IMR-90 (cell line): ENCODE results near the gene SLC47A2. TPM values are rescaled to one million over a fixed set of nuclear protein-coding genes. Genes with fewer than 3 reads are reported as not detected.

Source experiments
- ATAC-seq: fragments of 200-7000 bp; cut with Tn5 transposase; 2 replicates; pipeline ENCODE4 v1.9.1; 2020; ENCODE audit warnings: low read depth, mild to moderate bottlenecking, moderate library complexity
- BruUV-seq: library from RNA; stranded (reverse); fragments of 400-500 nt; replicated peaks from 2 replicates; lab custom pipeline; 2021; lab: Mats Ljungman, UMichigan
- CTCF ChIA-PET: fragments of 300-600 bp; formaldehyde crosslinking; extraction: SDS; loops from one replicate; lab custom pipeline; 2021; ENCODE audit warnings: antibody characterized with exemption; lab: Yijun Ruan, JAX
- POLR2A ChIA-PET: fragments of 300-600 bp; sonication (Branson Sonifier 250); formaldehyde crosslinking; loops from one replicate; lab custom pipeline; 2022; ENCODE audit warnings: antibody characterized with exemption; ENCODE audit not compliant: unreplicated experiment; lab: Charles Lee
- DNase-seq: peaks from one replicate; pipeline ENCODE4 v3.0.0; 2013
- H2AFZ ChIP-seq: replicated peaks from 2 replicates; pipeline ENCODE3; 2013; ENCODE audit warnings: low read length, mild to moderate bottlenecking; ENCODE audit not compliant: poor library complexity
- H2AK5ac ChIP-seq: 2 replicates; pipeline ENCODE4 v1.6.1; 2013; ENCODE audit warnings: low read depth, low read length, inconsistent platforms
- H2AK9ac ChIP-seq: replicated peaks from 2 replicates; pipeline ENCODE3; 2013; ENCODE audit warnings: mild to moderate bottlenecking, low read depth, low read length, moderate library complexity; ENCODE audit not compliant: poor library complexity
- H2BK120ac ChIP-seq: 2 replicates; pipeline ENCODE4 v1.6.1; 2013; ENCODE audit warnings: low read depth, low read length, inconsistent platforms
- H2BK15ac ChIP-seq: 3 replicates; pipeline ENCODE4 v1.6.1; 2013; ENCODE audit warnings: low read depth, low read length, inconsistent platforms
- H2BK20ac ChIP-seq: 2 replicates; pipeline ENCODE4 v1.6.1; 2013; ENCODE audit warnings: low read depth, mild to moderate bottlenecking, inconsistent platforms, low read length, moderate library complexity
- H2BK5ac ChIP-seq: 2 replicates; pipeline ENCODE4 v1.6.1; 2013; ENCODE audit warnings: mild to moderate bottlenecking, low read depth, low read length, inconsistent platforms; ENCODE audit not compliant: poor library complexity, severe bottlenecking
- H3K14ac ChIP-seq: replicated peaks from 2 replicates; pipeline ENCODE4 v1.6.1; 2013; ENCODE audit warnings: low read depth, low read length, inconsistent platforms
- H3K18ac ChIP-seq: 2 replicates; pipeline ENCODE4 v1.6.1; 2013; ENCODE audit warnings: low read depth, low read length, control low read depth
- H3K23ac ChIP-seq: 2 replicates; pipeline ENCODE4 v1.6.1; 2013; ENCODE audit warnings: low read depth, low read length, inconsistent platforms
- H3K27ac ChIP-seq: 2 replicates; pipeline ENCODE4 v1.5.1; 2013; ENCODE audit warnings: mild to moderate bottlenecking, control low read depth, low read length; ENCODE audit not compliant: insufficient read depth
- H3K27me3 ChIP-seq: 2 replicates; pipeline ENCODE4 v1.6.1; 2013; ENCODE audit warnings: low read length; ENCODE audit not compliant: control insufficient read depth, insufficient read depth
- H3K36me3 ChIP-seq: 2 replicates; pipeline ENCODE4 v1.6.1; 2013; ENCODE audit warnings: low read length, mixed read lengths; ENCODE audit not compliant: control insufficient read depth, insufficient read depth
- H3K4ac ChIP-seq: 2 replicates; pipeline ENCODE4 v1.6.1; 2013; ENCODE audit warnings: low read depth, low read length, inconsistent platforms
- H3K4me1 ChIP-seq: 2 replicates; pipeline ENCODE4 v1.6.1; 2013; ENCODE audit warnings: low read length, mixed read lengths; ENCODE audit not compliant: control insufficient read depth, insufficient read depth
- H3K4me2 ChIP-seq: 2 replicates; pipeline ENCODE4 v1.6.1; 2013; ENCODE audit warnings: low read depth, mild to moderate bottlenecking, control low read depth, low read length, moderate library complexity
- H3K4me3 ChIP-seq: 2 replicates; pipeline ENCODE4 v1.5.1; 2013; ENCODE audit warnings: low read depth, mild to moderate bottlenecking, control low read depth, low read length, moderate library complexity; ENCODE audit not compliant: insufficient read depth
- H3K56ac ChIP-seq: 2 replicates; pipeline ENCODE4 v1.6.1; 2013; ENCODE audit warnings: low read length, inconsistent platforms; ENCODE audit not compliant: insufficient read depth; ENCODE audit errors: extremely low read depth
- H3K79me1 ChIP-seq, 2 experiments: 2 replicates each; pipeline ENCODE4 v1.6.1; 2013; ENCODE audit warnings: low read length in 2 of 2, inconsistent platforms in 1 of 2, low read depth in 1 of 2
- H3K9ac ChIP-seq: 2 replicates; pipeline ENCODE4 v1.6.1; 2013; ENCODE audit warnings: low read depth, low read length, control low read depth
- H3K9me1 ChIP-seq: 2 replicates; pipeline ENCODE4 v1.6.1; 2013; ENCODE audit warnings: low read length, inconsistent platforms; ENCODE audit not compliant: insufficient read depth
- H3K9me3 ChIP-seq: 2 replicates; pipeline ENCODE4 v1.6.1; 2013; ENCODE audit warnings: low read length; ENCODE audit not compliant: control insufficient read depth, insufficient read depth
- H4K20me1 ChIP-seq: 2 replicates; pipeline ENCODE4 v1.6.1; 2013; ENCODE audit warnings: low read length, inconsistent platforms; ENCODE audit not compliant: insufficient read depth
- H4K5ac ChIP-seq: 2 replicates; pipeline ENCODE4 v1.6.1; 2013; ENCODE audit warnings: mild to moderate bottlenecking, low read depth, low read length, control low read depth
- H4K8ac ChIP-seq, 2 experiments: 2 replicates each; pipeline ENCODE4 v1.6.1; 2013; ENCODE audit warnings: low read depth in 2 of 2, low read length in 2 of 2, control low read depth in 1 of 2, inconsistent platforms in 1 of 2
- H4K91ac ChIP-seq: 2 replicates; pipeline ENCODE4 v1.6.1; 2013; ENCODE audit warnings: low read depth, low read length, inconsistent platforms; ENCODE audit not compliant: insufficient read depth
- RFX5 ChIP-seq: IDR thresholded peaks from 2 replicates; pipeline ENCODE4 v1.8.0; 2012; ENCODE audit warnings: low read depth, mild to moderate bottlenecking, low read length, moderate library complexity
- SMC3 ChIP-seq: fragments of 150-350 bp; IDR thresholded peaks from 2 replicates; pipeline ENCODE4 v1.6.1; 2016; ENCODE audit warnings: low read depth, mild to moderate bottlenecking, antibody characterized with exemption, low read length, moderate library complexity
- WGBS, 2 experiments: methylation state at CpG; one replicate each; pipeline versions ENCODE4 v1.1.5 to v1.1.7; 2013; ENCODE audit warnings: missing lambda C conversion rate in 2 of 2; ENCODE audit not compliant: insufficient read length in 1 of 2; ENCODE audit errors: extremely low coverage in 2 of 2; 5-methylcytosine and 5-hydroxymethylcytosine counted together
- dilution Hi-C: fragments of 300-500 bp; cut with HindIII; formaldehyde crosslinking; loops from one replicate; pipeline ENCODE4 v1.14.3; 2018; ENCODE audit warnings: low sequenced_read_pairs; ENCODE audit not compliant: unreplicated experiment
- in situ Hi-C: fragments of 300-500 bp; cut with MboI; formaldehyde crosslinking; loops from 3 replicates; pipeline ENCODE4 v1.14.3; 2019; ENCODE audit warnings: low sequenced_read_pairs, inconsistent platforms, mixed read lengths
- intact Hi-C: fragments of 100-400 bp; cut with micrococcal nuclease; formaldehyde crosslinking; loops from 2 replicates; pipeline ENCODE4 v1.10.0; 2022
- polyA plus RNA-seq, 3 experiments: library from polyadenylated mRNA; depleted of rRNA; stranded (reverse); fragments of >200 nt; gene quantifications; 2 replicates each; pipeline ENCODE4 v1.2.3, GENCODE V29; 2012; ENCODE audit warnings: low replicate concordance in 1 of 3
- total RNA-seq: library from RNA; depleted of rRNA; stranded (reverse); fragments of >200 nt; gene quantifications from 2 replicates; pipeline ENCODE4 v1.2.3, GENCODE V29; 2012
- TF ChIP-seq, protein P1 (sequence below): fragments of 150-350 bp; IDR thresholded peaks from 2 replicates; pipeline ENCODE4 v1.6.1; 2016; ENCODE audit warnings: low read depth, mild to moderate bottlenecking, low read length, moderate library complexity, borderline replicate concordance

SLC47A2 gene
- total and polyA plus RNA-seq, 2 of the 4 experiments (the other 2 are of a cell fraction) = not detected

DNA sequence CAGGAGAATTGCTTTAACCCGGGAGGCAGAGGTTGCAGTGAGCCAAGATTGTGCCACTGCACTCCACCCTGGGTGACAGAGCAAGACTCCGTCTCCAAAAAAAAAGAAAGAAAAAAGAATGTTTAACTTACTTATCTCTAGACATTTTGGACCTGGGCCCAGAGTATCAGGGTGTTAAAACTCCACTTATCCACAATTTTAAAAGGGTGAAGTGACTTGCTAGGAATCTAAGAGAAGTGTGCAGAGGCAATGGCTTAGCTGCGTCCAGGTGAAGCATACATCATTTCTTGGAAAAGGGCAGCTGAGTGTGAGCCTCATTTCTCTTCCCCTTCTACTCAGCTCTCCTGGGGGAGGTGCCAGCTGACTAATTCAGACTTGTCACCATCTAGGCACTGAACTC is 42.8 kb downstream of the SLC47A2 start:
- H3K27ac ChIP-seq = no peak overlapping the region
- H2BK15ac ChIP-seq = no peak overlapping the region
- H4K91ac ChIP-seq = no peak overlapping the region
- H3K9me1 ChIP-seq = no peaks in the 10 kb centered on the region
- no TSS peak for BruUV-seq
- no peak overlapping the region for H3K4me3 ChIP-seq
- DNase-seq (no peak), ATAC-seq (no peak)
- H2BK20ac ChIP-seq = no peak overlapping the region
- no peak overlapping the region for H4K8ac ChIP-seq
- no peak overlapping the region for H3K9ac ChIP-seq
- no peak overlapping the region for H4K5ac ChIP-seq
- no CpG with 5 or more reads among the region's 3 CpGs for WGBS, 2 experiments
- H3K27me3 ChIP-seq = peaks cover 6% of the 10 kb centered on the region
- no peak overlapping the region for H2BK5ac ChIP-seq
- TF ChIP-seq SMC3 (no peak), RFX5 (no peak)
- TF ChIP-seq, protein P1, sequence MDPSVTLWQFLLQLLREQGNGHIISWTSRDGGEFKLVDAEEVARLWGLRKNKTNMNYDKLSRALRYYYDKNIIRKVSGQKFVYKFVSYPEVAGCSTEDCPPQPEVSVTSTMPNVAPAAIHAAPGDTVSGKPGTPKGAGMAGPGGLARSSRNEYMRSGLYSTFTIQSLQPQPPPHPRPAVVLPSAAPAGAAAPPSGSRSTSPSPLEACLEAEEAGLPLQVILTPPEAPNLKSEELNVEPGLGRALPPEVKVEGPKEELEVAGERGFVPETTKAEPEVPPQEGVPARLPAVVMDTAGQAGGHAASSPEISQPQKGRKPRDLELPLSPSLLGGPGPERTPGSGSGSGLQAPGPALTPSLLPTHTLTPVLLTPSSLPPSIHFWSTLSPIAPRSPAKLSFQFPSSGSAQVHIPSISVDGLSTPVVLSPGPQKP = no peak
- H2BK120ac ChIP-seq = no peak overlapping the region
- H2AK5ac ChIP-seq = no peak overlapping the region
- no peaks in the 10 kb centered on the region for H3K79me1 ChIP-seq
- H4K20me1 ChIP-seq = no peaks in the 10 kb centered on the region; the same call in 1 of the 2 replicates
- in situ Hi-C loops (no loop called here), intact Hi-C loops (loop anchor here (5.0 kb wide), 1 partner anchor 311 kb away; the partner anchor contains the start of gene B9D1), dilution Hi-C loops (no loop called here)
- ChIA-PET CTCF (interaction anchor here (0.5 kb wide), 1 partner anchor 22 kb away, joined by 3 read pairs; no protein-coding TSS in a partner anchor), POLR2A (no interaction called here)
- no peak overlapping the region for H3K18ac ChIP-seq
- H2AK9ac ChIP-seq = no peak overlapping the region
- no peak overlapping the region for H3K4me2 ChIP-seq
- H3K9me3 ChIP-seq = no peaks in the 10 kb centered on the region
- no peak overlapping the region for H3K4ac ChIP-seq
- no peak overlapping the region for H2AFZ ChIP-seq
- H3K36me3 ChIP-seq = no peaks in the 10 kb centered on the region
- H3K14ac ChIP-seq = no peak overlapping the region
- no peak overlapping the region for H3K23ac ChIP-seq
- H3K4me1 ChIP-seq = no peaks in the 10 kb centered on the region
- no peak overlapping the region for H3K56ac ChIP-seq
